ENCODE results near the gene YTHDC2.

DNA sequence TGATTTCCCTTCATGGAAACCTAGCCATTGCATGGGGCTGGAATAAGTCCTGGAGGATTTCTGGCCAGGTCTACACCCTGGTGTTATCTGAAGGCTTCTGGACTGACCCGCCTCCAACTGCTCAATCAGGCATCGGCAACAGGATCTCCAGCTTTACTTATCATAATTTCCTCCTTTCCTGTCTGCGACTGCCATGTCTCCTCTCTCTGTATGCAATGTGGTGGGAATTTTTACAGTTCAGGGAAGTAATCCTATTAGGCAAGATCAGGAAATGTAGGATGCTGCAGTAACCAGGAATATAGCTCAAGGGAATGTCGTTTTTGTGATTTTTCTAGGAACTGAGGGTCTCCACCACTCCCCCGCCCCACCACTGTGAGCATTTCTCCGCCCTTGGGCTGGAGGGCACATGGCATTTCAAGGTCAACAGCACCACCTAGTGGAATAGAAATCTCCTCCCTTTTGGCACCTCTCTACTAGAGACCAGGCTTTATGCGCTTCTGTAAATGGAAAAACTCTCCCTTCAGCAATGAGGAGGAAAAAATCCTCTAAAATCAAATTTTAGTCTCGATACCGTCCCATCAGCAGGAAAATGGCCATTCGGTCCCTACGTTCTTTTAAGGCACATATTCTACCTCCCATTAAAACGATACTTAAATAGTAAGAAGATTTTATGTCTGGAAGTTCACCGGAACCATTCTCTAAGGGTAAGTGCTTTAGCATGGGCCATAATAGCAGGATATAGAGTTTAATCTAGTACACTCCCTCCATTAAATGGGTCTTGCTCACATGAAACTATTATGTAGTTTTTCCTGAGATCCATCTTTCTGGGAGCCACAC, 93.0 kb downstream of the YTHDC2 start:
- TF ChIP-seq, protein P1, sequence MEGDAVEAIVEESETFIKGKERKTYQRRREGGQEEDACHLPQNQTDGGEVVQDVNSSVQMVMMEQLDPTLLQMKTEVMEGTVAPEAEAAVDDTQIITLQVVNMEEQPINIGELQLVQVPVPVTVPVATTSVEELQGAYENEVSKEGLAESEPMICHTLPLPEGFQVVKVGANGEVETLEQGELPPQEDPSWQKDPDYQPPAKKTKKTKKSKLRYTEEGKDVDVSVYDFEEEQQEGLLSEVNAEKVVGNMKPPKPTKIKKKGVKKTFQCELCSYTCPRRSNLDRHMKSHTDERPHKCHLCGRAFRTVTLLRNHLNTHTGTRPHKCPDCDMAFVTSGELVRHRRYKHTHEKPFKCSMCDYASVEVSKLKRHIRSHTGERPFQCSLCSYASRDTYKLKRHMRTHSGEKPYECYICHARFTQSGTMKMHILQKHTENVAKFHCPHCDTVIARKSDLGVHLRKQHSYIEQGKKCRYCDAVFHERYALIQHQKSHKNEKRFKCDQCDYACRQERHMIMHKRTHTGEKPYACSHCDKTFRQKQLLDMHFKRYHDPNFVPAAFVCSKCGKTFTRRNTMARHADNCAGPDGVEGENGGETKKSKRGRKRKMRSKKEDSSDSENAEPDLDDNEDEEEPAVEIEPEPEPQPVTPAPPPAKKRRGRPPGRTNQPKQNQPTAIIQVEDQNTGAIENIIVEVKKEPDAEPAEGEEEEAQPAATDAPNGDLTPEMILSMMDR (IDR thresholded peaks at IDR 0.05; ENCODE audit: low read depth, low read length): peak; percentile 69
- TF ChIP-seq EZH2phosphoT487 (IDR thresholded peaks at IDR 0.05; ENCODE audit: low read depth): no peak
